ENCODE results near the gene SPTBN1.

DNA sequence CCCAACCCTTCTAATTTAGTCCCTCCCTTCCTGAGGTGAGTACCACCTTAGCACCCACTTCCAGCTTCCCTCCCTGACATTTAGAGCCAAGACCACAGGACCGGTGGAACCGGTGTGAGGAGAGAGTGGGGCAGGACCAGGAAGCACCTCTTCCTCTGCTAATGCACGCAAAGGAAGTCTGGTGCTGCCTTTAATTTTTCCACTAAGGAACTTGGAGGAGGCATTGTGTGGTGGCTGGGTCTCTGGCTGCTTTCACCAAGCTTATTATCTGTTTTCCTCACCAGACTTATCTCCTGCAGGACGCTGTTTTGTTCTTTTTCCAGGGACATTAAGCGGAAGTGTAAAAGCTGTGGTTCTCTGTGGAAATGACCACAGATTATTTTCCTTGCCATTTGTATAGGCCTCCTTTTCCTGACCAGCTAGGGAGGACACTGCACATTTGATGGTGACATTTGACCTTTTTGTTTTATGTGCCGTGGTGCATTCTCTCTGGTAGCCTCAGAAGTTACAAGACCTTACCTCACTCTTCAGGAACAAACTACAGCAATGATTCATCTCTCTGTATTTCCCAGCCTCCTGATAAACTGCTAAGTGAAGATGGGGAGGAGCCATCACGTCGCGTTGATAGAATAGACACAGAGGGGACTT, 39.8 kb upstream of the SPTBN1 start:
- TF ChIP-seq ZNF121 (CRISPR knock-in tag; IDR thresholded peaks at IDR 0.05) = no peak
- no peak for TF ChIP-seq AR (CRISPR knock-in tag; IDR thresholded peaks at IDR 0.05)
- TF ChIP-seq, protein P1, sequence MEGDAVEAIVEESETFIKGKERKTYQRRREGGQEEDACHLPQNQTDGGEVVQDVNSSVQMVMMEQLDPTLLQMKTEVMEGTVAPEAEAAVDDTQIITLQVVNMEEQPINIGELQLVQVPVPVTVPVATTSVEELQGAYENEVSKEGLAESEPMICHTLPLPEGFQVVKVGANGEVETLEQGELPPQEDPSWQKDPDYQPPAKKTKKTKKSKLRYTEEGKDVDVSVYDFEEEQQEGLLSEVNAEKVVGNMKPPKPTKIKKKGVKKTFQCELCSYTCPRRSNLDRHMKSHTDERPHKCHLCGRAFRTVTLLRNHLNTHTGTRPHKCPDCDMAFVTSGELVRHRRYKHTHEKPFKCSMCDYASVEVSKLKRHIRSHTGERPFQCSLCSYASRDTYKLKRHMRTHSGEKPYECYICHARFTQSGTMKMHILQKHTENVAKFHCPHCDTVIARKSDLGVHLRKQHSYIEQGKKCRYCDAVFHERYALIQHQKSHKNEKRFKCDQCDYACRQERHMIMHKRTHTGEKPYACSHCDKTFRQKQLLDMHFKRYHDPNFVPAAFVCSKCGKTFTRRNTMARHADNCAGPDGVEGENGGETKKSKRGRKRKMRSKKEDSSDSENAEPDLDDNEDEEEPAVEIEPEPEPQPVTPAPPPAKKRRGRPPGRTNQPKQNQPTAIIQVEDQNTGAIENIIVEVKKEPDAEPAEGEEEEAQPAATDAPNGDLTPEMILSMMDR (IDR thresholded peaks at IDR 0.05) = no peak
- TF ChIP-seq ZNF512 (CRISPR knock-in tag; IDR thresholded peaks at IDR 0.05; ENCODE audit: borderline replicate concordance) = no peak
- TF ChIP-seq CREM (CRISPR knock-in tag; IDR thresholded peaks at IDR 0.05) = no peak
- no peak for TF ChIP-seq ZNF263 (CRISPR knock-in tag; IDR thresholded peaks at IDR 0.05; ENCODE audit: low read depth)
- no peak for TF ChIP-seq AFF4 (CRISPR knock-in tag; IDR thresholded peaks at IDR 0.05; ENCODE audit: borderline replicate concordance)
- TF ChIP-seq, protein P2, sequence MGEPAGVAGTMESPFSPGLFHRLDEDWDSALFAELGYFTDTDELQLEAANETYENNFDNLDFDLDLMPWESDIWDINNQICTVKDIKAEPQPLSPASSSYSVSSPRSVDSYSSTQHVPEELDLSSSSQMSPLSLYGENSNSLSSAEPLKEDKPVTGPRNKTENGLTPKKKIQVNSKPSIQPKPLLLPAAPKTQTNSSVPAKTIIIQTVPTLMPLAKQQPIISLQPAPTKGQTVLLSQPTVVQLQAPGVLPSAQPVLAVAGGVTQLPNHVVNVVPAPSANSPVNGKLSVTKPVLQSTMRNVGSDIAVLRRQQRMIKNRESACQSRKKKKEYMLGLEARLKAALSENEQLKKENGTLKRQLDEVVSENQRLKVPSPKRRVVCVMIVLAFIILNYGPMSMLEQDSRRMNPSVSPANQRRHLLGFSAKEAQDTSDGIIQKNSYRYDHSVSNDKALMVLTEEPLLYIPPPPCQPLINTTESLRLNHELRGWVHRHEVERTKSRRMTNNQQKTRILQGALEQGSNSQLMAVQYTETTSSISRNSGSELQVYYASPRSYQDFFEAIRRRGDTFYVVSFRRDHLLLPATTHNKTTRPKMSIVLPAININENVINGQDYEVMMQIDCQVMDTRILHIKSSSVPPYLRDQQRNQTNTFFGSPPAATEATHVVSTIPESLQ (CRISPR knock-in tag; IDR thresholded peaks at IDR 0.05) = no peak
- TF ChIP-seq FOXP1 (CRISPR knock-in tag; IDR thresholded peaks at IDR 0.05; ENCODE audit: borderline replicate concordance) = no peak
- TF ChIP-seq ZNF671 (CRISPR knock-in tag; IDR thresholded peaks at IDR 0.05) = no peak
- TF ChIP-seq RELA (CRISPR knock-in tag; IDR thresholded peaks at IDR 0.05; ENCODE audit: borderline replicate concordance) = no peak
- TF ChIP-seq E2F5 (CRISPR knock-in tag; IDR thresholded peaks at IDR 0.05) = no peak
- TF ChIP-seq, protein P3, sequence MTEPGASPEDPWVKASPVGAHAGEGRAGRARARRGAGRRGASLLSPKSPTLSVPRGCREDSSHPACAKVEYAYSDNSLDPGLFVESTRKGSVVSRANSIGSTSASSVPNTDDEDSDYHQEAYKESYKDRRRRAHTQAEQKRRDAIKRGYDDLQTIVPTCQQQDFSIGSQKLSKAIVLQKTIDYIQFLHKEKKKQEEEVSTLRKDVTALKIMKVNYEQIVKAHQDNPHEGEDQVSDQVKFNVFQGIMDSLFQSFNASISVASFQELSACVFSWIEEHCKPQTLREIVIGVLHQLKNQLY (CRISPR knock-in tag; IDR thresholded peaks at IDR 0.05) = no peak
- TF ChIP-seq SMAD3 (CRISPR knock-in tag; IDR thresholded peaks at IDR 0.05; ENCODE audit: borderline replicate concordance) = no peak

All from WTC11 (cell line).